Neural progenitor cell (in vitro differentiated cells): ENCODE results near the gene GRPR.
"Not testable (repeated sequence)": the region's sequence is repeated elsewhere in the genome, so short reads cannot be mapped to it uniquely, and the experiment has no call there.

Experiments used
- EZH2 ChIP-seq: fragments of 200-600 bp; sonication (generic); IDR thresholded peaks from 2 replicates; pipeline ENCODE4 v1.6.1; 2017; ENCODE audit warnings: antibody characterized with exemption, mild to moderate bottlenecking, moderate library complexity
- EZH2phosphoT487 ChIP-seq: fragments of 200-600 bp; sonication (generic); IDR thresholded peaks from 2 replicates; pipeline ENCODE4 v1.6.1; 2017; ENCODE audit warnings: antibody characterized with exemption
- TF ChIP-seq, protein P1 (sequence below): fragments of 200-600 bp; sonication (generic); IDR thresholded peaks from 2 replicates; pipeline ENCODE4 v1.5.1; 2017; ENCODE audit warnings: antibody characterized with exemption, mild to moderate bottlenecking

DNA sequence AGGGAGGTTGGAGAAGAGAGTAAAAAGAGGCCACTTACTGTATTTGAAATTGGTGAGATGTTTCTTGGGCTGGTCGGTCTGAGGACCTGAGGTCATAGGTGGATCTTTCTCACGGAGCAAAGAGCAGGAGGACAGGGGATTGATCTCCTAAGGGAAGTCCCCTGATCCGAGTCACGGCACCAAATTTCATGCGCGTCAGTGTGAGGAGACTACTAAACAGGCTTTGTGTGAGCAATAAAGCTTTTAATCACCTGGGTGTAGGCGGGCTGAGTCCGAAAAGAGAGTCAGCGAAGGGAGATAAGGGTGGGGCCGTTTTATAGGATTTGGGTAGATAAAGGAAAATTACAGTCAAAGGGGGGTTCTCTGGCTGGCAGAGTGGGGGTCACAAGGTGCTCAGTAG lies 60.5 kb downstream of the GRPR start:
- not testable (repeated sequence) for TF ChIP-seq EZH2, EZH2phosphoT487
- TF ChIP-seq, protein P1, sequence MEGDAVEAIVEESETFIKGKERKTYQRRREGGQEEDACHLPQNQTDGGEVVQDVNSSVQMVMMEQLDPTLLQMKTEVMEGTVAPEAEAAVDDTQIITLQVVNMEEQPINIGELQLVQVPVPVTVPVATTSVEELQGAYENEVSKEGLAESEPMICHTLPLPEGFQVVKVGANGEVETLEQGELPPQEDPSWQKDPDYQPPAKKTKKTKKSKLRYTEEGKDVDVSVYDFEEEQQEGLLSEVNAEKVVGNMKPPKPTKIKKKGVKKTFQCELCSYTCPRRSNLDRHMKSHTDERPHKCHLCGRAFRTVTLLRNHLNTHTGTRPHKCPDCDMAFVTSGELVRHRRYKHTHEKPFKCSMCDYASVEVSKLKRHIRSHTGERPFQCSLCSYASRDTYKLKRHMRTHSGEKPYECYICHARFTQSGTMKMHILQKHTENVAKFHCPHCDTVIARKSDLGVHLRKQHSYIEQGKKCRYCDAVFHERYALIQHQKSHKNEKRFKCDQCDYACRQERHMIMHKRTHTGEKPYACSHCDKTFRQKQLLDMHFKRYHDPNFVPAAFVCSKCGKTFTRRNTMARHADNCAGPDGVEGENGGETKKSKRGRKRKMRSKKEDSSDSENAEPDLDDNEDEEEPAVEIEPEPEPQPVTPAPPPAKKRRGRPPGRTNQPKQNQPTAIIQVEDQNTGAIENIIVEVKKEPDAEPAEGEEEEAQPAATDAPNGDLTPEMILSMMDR: not testable (repeated sequence)
